PC-3 (cell line): ENCODE data around the gene PPWD1.

ENCODE experiments used
- EZH2 ChIP-seq: fragments of 300-600 bp; sonication (generic); IDR thresholded peaks from one replicate; pipeline ENCODE4 v1.6.1; 2017; ENCODE audit warnings: antibody characterized with exemption, mild to moderate bottlenecking, low read length; ENCODE audit not compliant: unreplicated experiment
- TF ChIP-seq, protein P1 (sequence below): fragments of 300-600 bp; sonication (generic); conservative IDR thresholded peaks from 2 replicates; pipeline ENCODE4 v1.5.1; 2017; ENCODE audit warnings: antibody characterized with exemption, low read depth, mild to moderate bottlenecking, low read length

DNA sequence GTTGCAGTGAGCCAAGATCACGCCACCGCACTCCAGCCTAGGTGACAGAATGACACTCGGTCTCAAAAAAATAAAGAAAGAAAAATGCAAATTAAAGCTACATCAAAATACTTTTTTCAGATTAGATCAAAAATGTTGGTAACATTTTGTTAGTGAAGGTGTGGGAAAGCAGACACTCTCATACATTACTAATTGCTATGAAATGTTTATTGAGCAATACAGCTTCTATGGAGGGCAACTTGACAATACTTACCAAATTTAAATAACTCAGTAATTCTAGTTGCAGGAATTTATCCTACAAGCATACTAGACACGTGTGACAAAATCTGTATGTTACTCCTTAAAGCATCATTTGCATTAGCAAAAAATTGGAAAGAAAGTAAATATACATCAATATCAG, 56.9 kb downstream of the PPWD1 start:
- TF ChIP-seq, protein P1, sequence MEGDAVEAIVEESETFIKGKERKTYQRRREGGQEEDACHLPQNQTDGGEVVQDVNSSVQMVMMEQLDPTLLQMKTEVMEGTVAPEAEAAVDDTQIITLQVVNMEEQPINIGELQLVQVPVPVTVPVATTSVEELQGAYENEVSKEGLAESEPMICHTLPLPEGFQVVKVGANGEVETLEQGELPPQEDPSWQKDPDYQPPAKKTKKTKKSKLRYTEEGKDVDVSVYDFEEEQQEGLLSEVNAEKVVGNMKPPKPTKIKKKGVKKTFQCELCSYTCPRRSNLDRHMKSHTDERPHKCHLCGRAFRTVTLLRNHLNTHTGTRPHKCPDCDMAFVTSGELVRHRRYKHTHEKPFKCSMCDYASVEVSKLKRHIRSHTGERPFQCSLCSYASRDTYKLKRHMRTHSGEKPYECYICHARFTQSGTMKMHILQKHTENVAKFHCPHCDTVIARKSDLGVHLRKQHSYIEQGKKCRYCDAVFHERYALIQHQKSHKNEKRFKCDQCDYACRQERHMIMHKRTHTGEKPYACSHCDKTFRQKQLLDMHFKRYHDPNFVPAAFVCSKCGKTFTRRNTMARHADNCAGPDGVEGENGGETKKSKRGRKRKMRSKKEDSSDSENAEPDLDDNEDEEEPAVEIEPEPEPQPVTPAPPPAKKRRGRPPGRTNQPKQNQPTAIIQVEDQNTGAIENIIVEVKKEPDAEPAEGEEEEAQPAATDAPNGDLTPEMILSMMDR, result no peak
- TF ChIP-seq EZH2, result no peak
